B cell (primary cell): ENCODE results near the gene COA6. TPM values are rescaled to one million over a fixed set of nuclear protein-coding genes. Genes with fewer than 3 reads are reported as not detected.

Source experiments
- ATAC-seq: fragments of 200-7000 bp; cut with Tn5 transposase; one replicate; pipeline ENCODE4 v1.10.0; 2021; ENCODE audit warnings: low read depth, mild to moderate bottlenecking, moderate number of reproducible peaks, moderate library complexity
- CTCF ChIA-PET: fragments of 350-600 bp; sonication (Branson Sonifier 250); formaldehyde crosslinking; loops from one replicate; lab custom pipeline; 2021; ENCODE audit warnings: antibody characterized with exemption, inconsistent platforms; lab: Charles Lee
- POLR2A ChIA-PET: fragments of 350-600 bp; sonication (Branson Sonifier 250); formaldehyde crosslinking; loops from one replicate; lab custom pipeline; 2021; ENCODE audit warnings: antibody characterized with exemption; lab: Charles Lee
- DNase-seq: peaks from one replicate; pipeline ENCODE4 v3.0.0; 2013
- H2AFZ ChIP-seq: 2 replicates; pipeline ENCODE4 v1.6.1; 2012; ENCODE audit warnings: mild to moderate bottlenecking, low read depth, low read length; ENCODE audit not compliant: insufficient read depth, poor library complexity, severe bottlenecking
- H3K27ac ChIP-seq, 2 donors: 1 replicate in 1 of 2; 2 replicates in 1 of 2; pipeline ENCODE4 v1.5.1; 2012 to 2013; ENCODE audit warnings: low read length in 2 of 2, mild to moderate bottlenecking in 2 of 2, moderate library complexity in 1 of 2
- H3K27me3 ChIP-seq, 4 experiments: fragments of 200-600 bp in 1 of 4; sonication (generic) in 1 of 4; replicated peaks in 1 of 4; 1 replicate in 2 of 4; 2 replicates in 2 of 4; pipeline versions ENCODE4 v1.6.1 to v1.7.0; 2013 to 2016; ENCODE audit warnings: low read length in 3 of 4, mild to moderate bottlenecking in 2 of 4, mixed read lengths in 1 of 4, moderate library complexity in 1 of 4; ENCODE audit not compliant: insufficient read depth in 4 of 4, control insufficient read depth in 3 of 4; ENCODE audit errors: control extremely low read depth in 1 of 4
- H3K36me3 ChIP-seq, 2 experiments: replicated peaks in 1 of 2; 1 replicate in 1 of 2; 2 replicates in 1 of 2; pipeline versions ENCODE4 v1.6.1 to v1.7.1; 2013; ENCODE audit warnings: low read length in 1 of 2; ENCODE audit not compliant: insufficient read depth in 2 of 2, control insufficient read depth in 1 of 2; ENCODE audit errors: control extremely low read depth in 1 of 2, extremely low read depth in 1 of 2
- H3K4me1 ChIP-seq, 2 donors: fragments of 200-600 bp in 1 of 2; sonication (generic) in 1 of 2; 1 replicate in 1 of 2; 2 replicates in 1 of 2; pipeline versions ENCODE4 v1.5.1 to v1.6.1; 2013 to 2017; ENCODE audit warnings: low read length in 2 of 2; ENCODE audit not compliant: control insufficient read depth in 2 of 2, insufficient read depth in 2 of 2
- H3K4me2 ChIP-seq: replicated peaks from 2 replicates; pipeline ENCODE3; 2012; ENCODE audit warnings: mild to moderate bottlenecking, low read depth, low read length; ENCODE audit not compliant: poor library complexity, severe bottlenecking
- H3K4me3 ChIP-seq, 5 experiments: fragments of 200-600 bp in 1 of 5; sonication (generic) in 1 of 5; 1 replicate in 3 of 5; 2 replicates in 2 of 5; pipeline versions ENCODE4 v1.5.1 to v1.7.0; 2011 to 2016; ENCODE audit warnings: low read length in 4 of 5, mild to moderate bottlenecking in 4 of 5, low read depth in 2 of 5, control low read depth in 1 of 5, moderate library complexity in 1 of 5; ENCODE audit not compliant: insufficient read depth in 1 of 5; ENCODE audit errors: control extremely low read depth in 1 of 5, extremely low read depth in 1 of 5
- H3K79me2 ChIP-seq: fragments of 200-600 bp; sonication (generic); one replicate; pipeline ENCODE4 v1.6.0; 2016; ENCODE audit warnings: low read length; ENCODE audit not compliant: control insufficient read depth, insufficient read depth
- H3K9ac ChIP-seq: fragments of 200-600 bp; sonication (generic); 2 replicates; pipeline ENCODE4 v1.6.1; 2017; ENCODE audit warnings: mild to moderate bottlenecking, low read length, moderate library complexity
- H3K9me3 ChIP-seq, 3 donors: one replicate each; pipeline versions ENCODE4 v1.6.1 to v1.7.1; 2013; ENCODE audit warnings: low read length in 2 of 3; ENCODE audit not compliant: control insufficient read depth in 2 of 3, insufficient read depth in 1 of 3; ENCODE audit errors: control extremely low read depth in 1 of 3
- H4K20me1 ChIP-seq: 2 replicates; pipeline ENCODE4 v1.6.0; 2012; ENCODE audit warnings: mild to moderate bottlenecking, low read length; ENCODE audit not compliant: insufficient read depth, control insufficient read depth, poor library complexity, severe bottlenecking
- H3K27ac Mint-ChIP-seq: one replicate; pipeline ENCODE4 v1.8.0; 2021; ENCODE audit warnings: mixed read lengths
- H3K27me3 Mint-ChIP-seq: one replicate; pipeline ENCODE4 v1.8.0; 2021; ENCODE audit warnings: mixed read lengths
- H3K4me1 Mint-ChIP-seq: one replicate; pipeline ENCODE4 v1.8.0; 2021; ENCODE audit warnings: mixed read lengths
- H3K4me3 Mint-ChIP-seq: one replicate; pipeline ENCODE4 v1.8.0; 2021; ENCODE audit warnings: mixed read lengths
- H3K9me3 Mint-ChIP-seq: one replicate; pipeline ENCODE4 v1.8.0; 2022; ENCODE audit warnings: mixed read lengths; ENCODE audit not compliant: insufficient read depth
- EZH2 ChIP-seq: IDR thresholded peaks from 2 replicates; pipeline ENCODE4 v1.6.1; 2012; ENCODE audit warnings: borderline replicate concordance, low read depth, mild to moderate bottlenecking, moderate library complexity, low read length; ENCODE audit not compliant: insufficient read depth, poor library complexity, severe bottlenecking
- WGBS: methylation state at CpG from one replicate; pipeline ENCODE4 v1.1.5; 2013; ENCODE audit warnings: missing lambda C conversion rate; ENCODE audit not compliant: insufficient coverage; 5-methylcytosine and 5-hydroxymethylcytosine counted together
- intact Hi-C: fragments of 100-400 bp; cut with micrococcal nuclease; formaldehyde crosslinking; loops from one replicate; pipeline ENCODE4 v1.10.0; 2022
- polyA plus RNA-seq: library from polyadenylated mRNA; depleted of rRNA; stranded (reverse); fragments of >200 nt; gene quantifications from 2 replicates; pipeline ENCODE4 v1.2.3, GENCODE V29; 2012
- total RNA-seq, 2 donors: library from RNA; stranded (reverse); fragments of 120-200 nt in 1 of 2; gene quantifications; 1 replicate in 1 of 2; 2 replicates in 1 of 2; pipeline versions ENCODE4 v1.2.3 to v1.2.4, GENCODE V29; 2013 to 2022
- TF ChIP-seq, protein P1 (sequence below): fragments of 200-600 bp; IDR thresholded peaks from one replicate; pipeline ENCODE4 v1.8.0; 2022; ENCODE audit warnings: antibody characterized with exemption, mild to moderate bottlenecking

COA6 gene
- total and polyA plus RNA-seq, 2 donors (not counting 1 experiment from before 2014, with no cell fraction given): 5.7 to 14.8 TPM

GRCh38 chr1:234388094-234388493 lies 14.8 kb downstream of the COA6 start:
- no peak overlapping the region for H3K27ac ChIP-seq
- H3K27ac Mint-ChIP-seq: no peak overlapping the region
- no peaks in the 10 kb centered on the region for H3K27me3 ChIP-seq
- TF ChIP-seq, protein P1, sequence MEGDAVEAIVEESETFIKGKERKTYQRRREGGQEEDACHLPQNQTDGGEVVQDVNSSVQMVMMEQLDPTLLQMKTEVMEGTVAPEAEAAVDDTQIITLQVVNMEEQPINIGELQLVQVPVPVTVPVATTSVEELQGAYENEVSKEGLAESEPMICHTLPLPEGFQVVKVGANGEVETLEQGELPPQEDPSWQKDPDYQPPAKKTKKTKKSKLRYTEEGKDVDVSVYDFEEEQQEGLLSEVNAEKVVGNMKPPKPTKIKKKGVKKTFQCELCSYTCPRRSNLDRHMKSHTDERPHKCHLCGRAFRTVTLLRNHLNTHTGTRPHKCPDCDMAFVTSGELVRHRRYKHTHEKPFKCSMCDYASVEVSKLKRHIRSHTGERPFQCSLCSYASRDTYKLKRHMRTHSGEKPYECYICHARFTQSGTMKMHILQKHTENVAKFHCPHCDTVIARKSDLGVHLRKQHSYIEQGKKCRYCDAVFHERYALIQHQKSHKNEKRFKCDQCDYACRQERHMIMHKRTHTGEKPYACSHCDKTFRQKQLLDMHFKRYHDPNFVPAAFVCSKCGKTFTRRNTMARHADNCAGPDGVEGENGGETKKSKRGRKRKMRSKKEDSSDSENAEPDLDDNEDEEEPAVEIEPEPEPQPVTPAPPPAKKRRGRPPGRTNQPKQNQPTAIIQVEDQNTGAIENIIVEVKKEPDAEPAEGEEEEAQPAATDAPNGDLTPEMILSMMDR: no peak
- no peaks in the 10 kb centered on the region for H3K9me3 Mint-ChIP-seq
- H2AFZ ChIP-seq: no peak overlapping the region
- POLR2A ChIA-PET: no interaction called here
- no peaks in the 10 kb centered on the region for H3K9me3 ChIP-seq
- CTCF ChIA-PET: no interaction called here
- DNase-seq (no peak), ATAC-seq (no peak)
- no peaks in the 10 kb centered on the region for H4K20me1 ChIP-seq
- H3K27me3 Mint-ChIP-seq: no peaks in the 10 kb centered on the region
- H3K36me3 ChIP-seq: peaks cover 0 to 12% of the 10 kb centered on the region in 2 experiments
- WGBS: 100% methylated on average over 3 of the region's 6 CpGs
- no peak overlapping the region for H3K9ac ChIP-seq
- no peaks in the 10 kb centered on the region for H3K79me2 ChIP-seq
- H3K4me1 ChIP-seq: no peaks in the 10 kb centered on the region
- no peak overlapping the region for H3K4me2 ChIP-seq
- no peak overlapping the region for H3K4me3 ChIP-seq
- H3K4me1 Mint-ChIP-seq: peaks cover 7% of the 10 kb centered on the region
- intact Hi-C loops: no loop called here
- no peak overlapping the region for H3K4me3 Mint-ChIP-seq

DNA sequence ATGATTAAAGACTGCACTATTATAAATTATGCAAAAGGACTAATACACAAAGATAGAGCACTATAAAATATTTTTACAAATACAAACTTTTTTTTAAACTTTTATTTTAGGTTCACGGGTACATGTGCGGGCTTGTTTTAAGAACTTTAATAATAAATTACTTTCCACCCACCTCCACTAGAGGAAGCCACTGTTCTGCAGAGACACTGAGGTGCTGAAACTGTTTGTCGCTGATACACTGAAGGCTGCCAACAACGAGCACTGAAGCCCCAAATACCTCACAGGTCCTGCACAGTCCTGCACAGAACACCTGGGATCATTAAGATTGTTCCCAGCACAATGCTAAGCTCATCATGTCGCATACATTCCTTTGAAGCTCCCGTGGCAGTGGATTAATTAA lies 19.9 kb downstream of the COA6 start:
- Mint-ChIP-seq H3K27me3 (no peaks in the 10 kb centered on the region), H3K27ac (no peak overlapping the region), H3K4me1 (peaks cover 4% of the 10 kb centered on the region), H3K9me3 (no peaks in the 10 kb centered on the region), H3K4me3 (no peak overlapping the region)
- H3K9ac ChIP-seq: no peak overlapping the region
- TF ChIP-seq, protein P1: no peak
- TF ChIP-seq EZH2: no peak
- no peaks in the 10 kb centered on the region for H3K27me3 ChIP-seq
- no peaks in the 10 kb centered on the region for H3K79me2 ChIP-seq
- WGBS: 86% methylated on average over 6 of the region's 6 CpGs
- H3K36me3 ChIP-seq: peaks cover 0 to 8% of the 10 kb centered on the region in 2 experiments
- POLR2A ChIA-PET: no interaction called here
- intact Hi-C loops: no loop called here
- H3K4me3 ChIP-seq: no peak overlapping the region
- no peak overlapping the region for H2AFZ ChIP-seq
- no peaks in the 10 kb centered on the region for H4K20me1 ChIP-seq
- DNase-seq: no peak
- peaks cover 0 to 3% of the 10 kb centered on the region in 2 donors for H3K4me1 ChIP-seq
- CTCF ChIA-PET: interaction anchor here (1.0 kb wide), 1 partner anchor 83 kb away, joined by 3 read pairs; no protein-coding TSS in a partner anchor
- H3K9me3 ChIP-seq: no peaks in the 10 kb centered on the region
- no peak for ATAC-seq
- H3K27ac ChIP-seq: no peak overlapping the region
- H3K4me2 ChIP-seq: no peak overlapping the region
